ENCODE results near the gene KSR1.

KSR1 gene

DNA sequence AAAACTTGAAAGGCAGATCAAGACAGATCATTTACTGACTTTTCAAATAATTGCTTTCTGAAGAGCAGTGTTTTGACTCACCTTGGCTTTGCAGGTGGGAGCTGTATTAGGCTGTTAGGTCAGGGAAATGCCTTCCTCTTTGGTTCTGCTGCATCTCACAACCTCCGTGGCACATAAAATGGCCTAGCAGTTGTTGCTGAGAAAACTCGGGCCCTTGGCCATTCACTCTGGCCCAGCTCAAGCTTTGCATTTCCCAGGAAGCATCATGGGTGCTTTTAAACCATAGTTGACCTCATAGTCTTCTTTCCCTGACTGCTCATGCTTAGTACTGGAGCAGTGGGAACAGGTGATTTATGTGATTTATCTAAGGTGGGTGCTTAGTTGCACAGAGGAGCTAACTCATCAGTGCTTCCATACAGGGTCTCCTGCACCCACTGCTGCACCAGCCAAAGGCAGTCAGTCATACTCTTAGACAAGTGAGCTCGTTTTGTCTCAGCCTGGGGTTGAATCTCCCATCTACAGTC is 83.6 kb downstream of the KSR1 start:
- DNase-seq, result no peak

GRCh38 chr17:27540318-27541101 is 84.3 kb downstream of the KSR1 start:
- no peak for DNase-seq

DNA sequence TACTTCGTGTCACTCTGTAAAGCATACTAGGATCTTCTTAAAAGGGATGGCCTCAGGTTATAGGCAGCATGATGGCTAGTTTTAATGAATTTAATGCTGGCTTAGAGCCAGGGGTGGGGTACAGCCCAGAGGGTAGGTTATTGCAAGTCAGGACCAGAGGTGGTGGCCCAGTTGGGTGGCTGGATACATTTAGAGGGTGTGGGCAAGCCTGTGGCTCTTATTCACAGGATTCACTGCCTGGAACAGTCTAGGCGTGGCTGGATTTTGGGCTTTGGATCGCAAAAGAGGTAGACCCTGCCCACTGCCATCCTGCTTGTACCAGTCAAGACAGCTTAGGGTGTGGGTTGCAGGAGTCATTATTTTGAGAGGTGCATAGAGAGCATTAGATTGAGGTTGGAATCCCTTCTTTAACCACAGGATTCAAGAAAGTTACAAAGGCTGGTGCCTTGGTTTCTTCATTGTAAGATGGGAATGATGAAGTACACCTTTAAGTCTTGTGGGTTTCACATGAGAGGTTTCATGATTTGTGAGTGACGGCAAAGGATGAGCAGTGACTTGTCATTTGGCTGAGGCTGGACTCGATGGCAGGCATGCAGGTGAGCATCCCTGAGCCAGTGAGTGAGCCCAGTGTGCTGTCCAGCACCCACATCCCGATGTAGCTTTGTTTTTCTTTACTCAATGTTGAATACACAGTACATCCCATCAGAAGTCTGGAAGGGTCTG is 85.2 kb downstream of the KSR1 start:
- DNase-seq, result no peak

DNA sequence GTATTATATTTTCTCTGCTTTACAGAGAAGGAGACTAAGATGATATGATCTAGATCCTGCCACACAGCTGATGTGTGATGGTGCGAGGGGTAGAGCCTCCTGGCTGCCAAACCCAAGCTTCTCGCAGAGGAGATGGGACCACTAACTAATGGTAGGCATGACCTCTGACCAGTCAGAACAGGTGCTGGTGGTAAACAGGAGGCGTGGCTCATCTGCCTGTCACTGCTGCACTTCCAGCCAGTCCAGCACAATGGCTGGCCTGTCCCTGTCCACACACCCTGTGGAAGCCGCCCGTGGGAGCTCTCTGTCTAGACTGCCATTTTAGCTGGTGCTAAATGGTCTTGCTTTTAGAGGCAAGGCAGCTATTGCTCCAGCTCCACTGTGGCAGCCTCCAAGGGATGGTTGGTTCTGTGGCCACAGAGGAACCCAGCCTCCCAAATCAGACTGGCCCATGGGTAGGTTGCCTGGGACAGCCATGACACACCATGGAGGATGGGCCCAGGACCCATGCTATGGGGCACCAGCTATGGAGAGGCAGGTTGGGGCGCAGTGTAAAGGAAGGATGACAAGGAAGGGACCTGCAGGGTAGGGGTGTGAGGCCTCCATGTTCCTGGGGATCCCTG is 86.7 kb downstream of the KSR1 start:
- DNase-seq, result no peak

GRCh38 chr17:27543464-27543856 is 87.2 kb downstream of the KSR1 start:
- no peak for DNase-seq

GRCh38 chr17:27543958-27544349 is 87.7 kb downstream of the KSR1 start:
- no peak for DNase-seq

DNA sequence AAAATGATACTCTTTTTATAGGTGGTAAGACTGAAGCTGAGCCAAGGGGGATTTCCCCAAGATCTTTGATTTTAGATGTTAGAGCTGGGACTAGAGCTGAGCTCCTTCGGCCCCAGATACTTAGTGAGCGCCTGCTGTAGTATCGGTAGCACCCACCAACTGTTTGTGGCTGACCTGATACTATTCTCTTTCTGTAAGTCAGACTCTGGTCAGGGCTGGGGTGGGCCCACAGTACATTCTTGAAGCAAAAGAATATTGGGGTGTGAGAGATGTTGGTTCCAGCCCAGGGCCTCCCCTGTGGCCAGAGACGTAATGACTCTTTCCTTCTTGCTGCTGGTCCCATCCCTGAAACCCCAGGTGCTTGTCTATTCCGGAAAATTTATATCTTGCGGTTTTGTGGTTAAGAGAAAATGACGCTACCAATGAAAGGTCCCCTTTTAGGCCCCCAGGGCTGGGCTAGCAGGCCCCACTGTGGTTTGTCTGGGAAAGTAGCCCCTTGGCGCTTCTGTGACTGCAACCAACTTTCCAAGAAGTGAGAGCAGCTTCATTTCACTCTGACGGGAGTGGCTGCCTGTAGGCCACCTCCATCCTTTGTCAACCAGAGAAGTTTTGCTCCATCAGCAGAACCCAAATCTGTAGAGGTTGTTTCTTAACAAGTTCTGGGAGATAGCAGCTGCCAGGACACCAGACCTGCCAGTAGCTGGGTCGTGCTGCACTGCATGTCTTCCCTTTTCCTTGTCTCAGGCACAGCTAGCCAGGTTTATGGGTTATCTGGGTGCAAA is 88.3 kb downstream of the KSR1 start:
- DNase-seq, result no peak

GRCh38 chr17:27545562-27546229 is 89.4 kb downstream of the KSR1 start:
- DNase-seq, result no peak

- no peak for DNase-seq
Measured at GRCh38 chr17:27546624-27547300, 90.5 kb downstream of the KSR1 start.

- no peak for DNase-seq
Measured at GRCh38 chr17:27547301-27547683, 91.0 kb downstream of the KSR1 start.

GRCh38 chr17:27548369-27548768 is 92.1 kb downstream of the KSR1 start:
- no peak for DNase-seq

- no peak for DNase-seq
Measured at GRCh38 chr17:27549251-27549893, 93.1 kb downstream of the KSR1 start.

DNA sequence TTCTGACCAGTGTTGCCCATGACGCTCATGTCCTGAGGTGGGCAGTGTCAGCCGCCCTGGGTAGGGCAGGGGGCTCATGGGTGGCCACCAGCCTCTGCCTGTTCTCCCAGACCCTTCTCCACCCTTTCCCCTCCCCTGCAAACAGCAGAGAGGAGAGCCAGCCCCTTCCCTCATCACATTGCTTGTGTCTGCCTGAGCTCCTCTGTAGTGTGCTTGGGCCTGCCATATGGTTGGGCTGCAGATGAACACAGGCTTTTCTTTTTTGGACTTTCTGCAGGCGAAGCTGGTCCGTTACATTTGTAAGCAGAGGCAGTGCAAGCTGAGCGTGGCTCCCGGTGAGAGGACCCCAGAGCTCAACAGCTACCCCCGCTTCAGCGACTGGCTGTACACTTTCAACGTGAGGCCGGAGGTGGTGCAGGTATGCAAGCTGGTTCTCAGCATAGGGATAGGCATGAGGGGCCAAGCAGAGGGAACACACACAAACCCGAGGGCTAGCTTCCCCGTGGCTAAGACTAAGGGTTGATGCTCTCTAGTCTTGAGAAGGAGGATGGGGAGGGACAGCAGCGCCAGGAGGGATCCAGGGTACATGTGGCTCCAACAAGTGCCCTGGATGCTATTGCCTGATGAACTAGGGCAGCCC is 94.2 kb downstream of the KSR1 start:
- DNase-seq, result no peak

- DNase-seq, result no peak
Measured at GRCh38 chr17:27550974-27551505, 94.8 kb downstream of the KSR1 start.

DNA sequence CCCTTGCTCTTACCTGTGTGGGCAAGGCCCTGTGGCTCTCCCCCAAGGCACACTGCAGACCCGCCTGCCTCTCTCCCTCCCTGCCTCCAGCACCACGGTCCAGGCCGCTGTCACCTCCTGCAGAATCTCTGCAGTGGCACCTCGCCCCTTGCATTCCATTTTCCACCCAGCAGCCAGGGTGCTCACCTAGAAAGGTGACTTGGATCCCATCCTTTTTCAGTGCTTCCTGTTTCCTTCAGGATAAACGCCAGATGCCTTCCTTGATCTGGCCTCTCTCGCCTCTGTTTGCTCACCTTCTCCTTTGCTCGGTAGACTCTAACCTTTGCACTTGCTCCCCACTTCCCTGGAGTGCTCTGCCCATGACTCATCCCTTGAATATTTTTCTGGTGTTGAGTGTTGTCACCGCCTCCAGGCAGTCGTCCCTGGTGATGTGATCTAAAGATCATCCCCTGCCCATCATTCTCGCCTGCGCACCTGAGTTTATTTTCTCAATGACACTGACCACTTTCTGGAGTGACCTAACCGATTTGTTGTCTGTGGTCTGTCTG is 95.5 kb downstream of the KSR1 start:
- no peak for DNase-seq

DNA sequence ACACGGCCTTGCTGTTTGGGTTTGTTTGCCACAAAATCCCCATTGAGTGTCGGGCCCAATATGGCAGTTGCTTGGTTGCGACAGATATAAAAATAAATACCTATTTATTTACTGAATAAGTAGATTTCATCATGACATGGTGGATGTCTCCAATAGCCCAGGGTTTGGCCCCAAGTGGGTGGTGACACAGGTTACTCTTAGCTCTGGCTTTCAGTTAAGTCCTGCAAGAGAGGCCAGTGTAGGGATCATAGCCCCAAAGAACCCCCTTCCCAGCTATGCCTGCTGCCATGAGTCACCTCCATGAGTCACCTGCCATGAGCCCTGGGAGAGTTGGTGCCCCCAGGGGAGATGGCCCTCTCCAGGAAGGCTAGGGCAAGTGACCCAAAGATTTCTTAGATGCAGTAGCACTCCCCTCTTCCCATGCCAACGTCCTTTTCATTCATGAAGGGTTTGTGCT is 96.1 kb downstream of the KSR1 start:
- DNase-seq, result no peak

DNA sequence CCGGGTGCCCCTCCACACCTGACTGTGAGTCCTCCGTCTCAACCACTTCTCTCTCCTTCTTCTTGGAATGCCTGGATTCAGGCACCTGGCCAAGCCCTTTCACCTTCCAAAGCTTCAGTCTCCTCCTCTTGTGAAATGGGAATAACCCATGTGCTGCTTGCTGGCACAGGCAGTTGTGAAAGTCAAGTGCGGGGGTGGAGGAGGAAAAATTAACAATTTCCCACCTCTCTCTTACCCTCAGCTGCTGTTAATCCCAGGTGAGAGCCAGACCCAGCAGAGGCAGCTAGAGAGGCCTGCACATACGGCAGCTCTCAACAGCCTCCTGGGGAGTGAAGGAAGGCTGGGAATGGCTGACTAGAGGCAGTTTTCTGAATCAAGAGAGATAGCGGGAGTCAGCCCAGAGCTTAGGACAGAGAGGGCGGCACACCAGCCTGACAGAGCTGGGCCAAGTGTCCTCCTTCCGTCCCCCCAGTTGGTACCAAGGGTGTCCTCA is 96.8 kb downstream of the KSR1 start:
- DNase-seq, result no peak

DNA sequence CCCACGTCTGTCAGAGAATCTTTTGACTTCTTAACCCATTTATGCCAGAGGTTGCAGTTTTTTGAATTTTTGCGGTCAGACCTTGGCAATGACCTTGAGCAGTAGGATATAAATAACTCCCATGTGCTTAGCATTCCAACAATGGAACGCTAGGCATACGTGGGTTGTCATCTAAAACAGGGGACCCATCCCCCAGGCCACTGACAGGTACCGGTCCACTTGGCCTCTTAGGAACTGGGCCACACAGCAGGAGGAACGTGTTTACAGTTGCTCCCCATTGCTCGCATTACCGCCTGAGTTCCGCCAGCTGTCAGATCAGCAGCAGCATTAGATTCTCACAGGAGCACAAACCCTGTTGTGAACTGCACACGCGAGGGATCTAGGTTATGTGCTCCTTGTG is 97.9 kb downstream of the KSR1 start:
- no peak for DNase-seq

GRCh38 chr17:27554911-27555310 is 98.7 kb downstream of the KSR1 start:
- DNase-seq, result no peak

DNA sequence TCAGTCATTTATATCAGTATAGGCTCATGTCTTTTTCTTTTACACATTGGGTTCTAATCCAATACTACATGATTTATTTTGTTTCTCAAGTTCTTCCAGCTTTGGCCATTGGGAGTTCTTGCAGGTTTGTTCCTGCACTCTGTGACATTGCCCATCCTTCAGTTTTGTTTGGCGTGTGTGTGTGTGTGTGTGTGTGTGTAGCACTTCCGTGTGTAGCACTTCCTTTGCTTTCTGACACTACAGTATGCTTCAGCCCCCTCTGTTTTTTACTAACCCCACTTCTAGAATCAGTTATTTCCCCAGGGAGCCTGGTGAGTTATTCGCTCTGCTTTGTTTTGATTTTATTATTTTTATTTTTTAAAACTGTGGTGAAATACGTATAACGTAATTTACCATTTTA is 99.1 kb downstream of the KSR1 start:
- DNase-seq, result no peak
